Immature natural killer cell (primary cell): ENCODE results near the gene TNFRSF1A. TPM values are rescaled to one million over a fixed set of nuclear protein-coding genes. Genes with fewer than 3 reads are reported as not detected.

Experiments used
- DNase-seq, 3 donors: peaks; one replicate each; pipeline ENCODE4 v3.0.0; 2022; ENCODE audit warnings: mixed read lengths in 1 of 3
- H3K27ac Mint-ChIP-seq, 6 donors: one replicate each; pipeline ENCODE4 v1.8.0; 2020; ENCODE audit warnings: mixed read lengths in 6 of 6, mild to moderate bottlenecking in 5 of 6, inconsistent platforms in 4 of 6, moderate library complexity in 3 of 6
- H3K27me3 Mint-ChIP-seq, 3 donors: one replicate each; pipeline ENCODE4 v1.8.0; 2020 to 2021; ENCODE audit warnings: low read depth in 3 of 3, mild to moderate bottlenecking in 3 of 3, mixed read lengths in 3 of 3, moderate library complexity in 3 of 3, inconsistent platforms in 1 of 3
- H3K36me3 Mint-ChIP-seq, 3 donors: one replicate each; pipeline ENCODE4 v1.8.0; 2020; ENCODE audit warnings: mixed read lengths in 3 of 3, inconsistent platforms in 2 of 3, mild to moderate bottlenecking in 2 of 3
- H3K4me1 Mint-ChIP-seq, 2 donors: one replicate each; pipeline ENCODE4 v1.8.0; 2020; ENCODE audit warnings: inconsistent platforms in 2 of 2, mild to moderate bottlenecking in 2 of 2, mixed read lengths in 2 of 2, moderate library complexity in 1 of 2
- H3K4me3 Mint-ChIP-seq, 5 donors: one replicate each; pipeline ENCODE4 v1.8.0; 2020; ENCODE audit warnings: mild to moderate bottlenecking in 5 of 5, mixed read lengths in 5 of 5, inconsistent platforms in 3 of 5, moderate library complexity in 3 of 5
- H3K9me3 Mint-ChIP-seq, 6 donors: one replicate each; pipeline ENCODE4 v1.8.0; 2020; ENCODE audit warnings: mild to moderate bottlenecking in 6 of 6, mixed read lengths in 6 of 6, inconsistent platforms in 4 of 6, moderate library complexity in 3 of 6
- polyA plus RNA-seq, 3 donors: library from polyadenylated mRNA; unstranded; fragments of 300-500 nt; fragmentation: Illumina TruSeq; gene quantifications; one replicate each; pipeline ENCODE4 v1.2.3, GENCODE V29; 2021

TNFRSF1A gene
- polyA plus RNA-seq, 3 donors from 2014 or later = 37.7 to 89.0 (median 67.0) TPM

DNA sequence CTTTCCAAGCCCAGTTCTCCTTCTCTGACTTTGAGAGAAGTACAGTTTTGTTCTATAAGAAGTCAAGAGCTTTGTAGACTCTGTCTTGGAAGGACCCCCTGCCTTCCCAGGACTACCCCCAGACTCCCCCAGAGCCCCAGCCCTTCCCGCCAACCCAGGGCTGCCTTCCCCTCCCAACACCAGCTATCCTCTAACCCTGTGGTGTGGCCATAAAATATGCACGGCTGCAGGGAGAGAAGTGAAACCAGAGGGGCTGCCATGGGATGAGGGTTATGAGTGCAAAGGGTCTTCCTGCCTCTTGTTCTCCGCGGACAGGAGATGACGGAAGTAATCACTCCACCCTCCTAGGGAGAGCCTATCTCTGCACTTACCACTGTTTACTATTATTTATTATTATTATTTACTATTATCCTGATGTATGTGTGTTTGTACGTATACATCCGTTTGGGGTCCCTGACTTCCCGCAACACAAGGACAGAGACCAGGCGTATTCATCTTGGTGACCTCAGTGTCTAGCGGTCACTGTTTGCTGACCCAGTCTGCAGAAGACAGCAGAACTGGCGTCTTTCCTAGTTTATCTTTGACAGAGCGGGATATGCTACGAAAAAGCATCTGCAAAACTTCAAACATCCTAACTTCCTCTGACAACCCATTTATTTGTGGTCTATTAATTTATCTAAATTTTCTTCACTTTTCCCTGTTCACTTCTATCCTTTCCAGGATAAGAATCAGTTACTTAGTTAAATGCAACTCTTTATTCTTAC lies 37.0 kb upstream of the TNFRSF1A start:
- H3K36me3 Mint-ChIP-seq = no peaks in the 10 kb centered on the region
- no peak overlapping the region for H3K4me3 Mint-ChIP-seq
- no peak for DNase-seq
- peaks cover 23 to 31% of the 10 kb centered on the region in 2 donors for H3K4me1 Mint-ChIP-seq
- H3K27ac Mint-ChIP-seq = no peak overlapping the region
- H3K27me3 Mint-ChIP-seq = peaks cover 0 to 4% (median 3%) of the 10 kb centered on the region in 3 donors
- H3K9me3 Mint-ChIP-seq = no peaks in the 10 kb centered on the region

DNA sequence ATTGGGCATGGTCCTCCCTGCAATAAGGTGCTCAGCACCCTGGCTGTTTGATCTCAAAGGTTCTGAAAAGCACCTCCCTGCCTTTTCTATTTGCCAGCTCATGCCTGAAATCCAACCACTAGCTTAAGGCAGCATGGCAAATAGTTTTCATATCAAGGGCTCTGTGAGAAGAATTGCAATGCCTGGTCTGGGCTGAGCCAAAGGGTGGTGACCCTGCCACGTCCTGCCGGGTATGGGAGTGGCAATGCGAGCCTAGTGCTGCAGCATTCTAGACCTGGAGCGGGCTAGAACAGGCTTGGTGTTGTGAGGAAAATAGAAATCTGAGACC lies 35.8 kb upstream of the TNFRSF1A start:
- Mint-ChIP-seq H3K4me1 (peaks cover 23 to 32% of the 10 kb centered on the region in 2 donors), H3K4me3 (peak overlapping the region in 4 of 5 donors; percentile 21 to 71 (median 38)), H3K27ac (no peak overlapping the region), H3K9me3 (no peaks in the 10 kb centered on the region), H3K27me3 (peaks cover 0 to 5% (median 0%) of the 10 kb centered on the region in 3 donors), H3K36me3 (no peaks in the 10 kb centered on the region)
- no peak for DNase-seq

- Mint-ChIP-seq H3K4me3 (peak overlapping the region; percentile 38 to 71 (median 50)), H3K36me3 (no peaks in the 10 kb centered on the region), H3K9me3 (no peaks in the 10 kb centered on the region), H3K27me3 (peaks cover 0 to 5% (median 0%) of the 10 kb centered on the region in 3 donors), H3K27ac (peak overlapping the region in 4 of 6 donors; percentile 25 to 46 (median 40)), H3K4me1 (peaks cover 23 to 37% of the 10 kb centered on the region in 2 donors)
- peak; percentile 7 to 19 (median 12) for DNase-seq
These were observed 35.2 kb upstream of the TNFRSF1A start for GRCh38 chr12:6376870-6377666.

- Mint-ChIP-seq H3K27ac (peak overlapping the region in 4 of 6 donors; percentile 25 to 85 (median 40)), H3K36me3 (no peaks in the 10 kb centered on the region), H3K4me3 (peak overlapping the region; percentile 38 to 71 (median 50)), H3K4me1 (peaks cover 23 to 38% of the 10 kb centered on the region in 2 donors), H3K27me3 (peaks cover 0 to 4% (median 0%) of the 10 kb centered on the region in 3 donors), H3K9me3 (no peaks in the 10 kb centered on the region)
- DNase-seq = no peak
These were observed 34.4 kb upstream of the TNFRSF1A start for GRCh38 chr12:6376079-6376869.

- Mint-ChIP-seq H3K4me3 (peak within 1 kb of the TSS in 4 of 5 donors; percentile 38 to 71 (median 56)), H3K27ac (peak within 1 kb of the TSS; percentile 17 to 85 (median 40)), H3K4me1 (peaks cover 23 to 40% of the 10 kb centered on the region in 2 donors), H3K27me3 (peaks cover 0 to 4% (median 0%) of the 10 kb centered on the region in 3 donors), H3K36me3 (no peaks in the 10 kb centered on the region), H3K9me3 (no peaks in the 10 kb centered on the region)
- no peak for DNase-seq
These were observed 33.6 kb upstream of the TNFRSF1A start, which contains the start of gene SCNN1A for GRCh38 chr12:6375269-6376078. TSS of gene SCNN1A (minus strand) at chr12:6375563. CDS start at chr12:6374783, 780 bp downstream.

- no peaks in the 10 kb centered on the region for H3K36me3 Mint-ChIP-seq
- H3K27ac Mint-ChIP-seq = peak overlapping the region in 1 of 6 donors; percentile 17
- peaks cover 23 to 40% of the 10 kb centered on the region in 2 donors for H3K4me1 Mint-ChIP-seq
These were observed 32.9 kb upstream of the TNFRSF1A start for GRCh38 chr12:6374786-6375160.

DNA sequence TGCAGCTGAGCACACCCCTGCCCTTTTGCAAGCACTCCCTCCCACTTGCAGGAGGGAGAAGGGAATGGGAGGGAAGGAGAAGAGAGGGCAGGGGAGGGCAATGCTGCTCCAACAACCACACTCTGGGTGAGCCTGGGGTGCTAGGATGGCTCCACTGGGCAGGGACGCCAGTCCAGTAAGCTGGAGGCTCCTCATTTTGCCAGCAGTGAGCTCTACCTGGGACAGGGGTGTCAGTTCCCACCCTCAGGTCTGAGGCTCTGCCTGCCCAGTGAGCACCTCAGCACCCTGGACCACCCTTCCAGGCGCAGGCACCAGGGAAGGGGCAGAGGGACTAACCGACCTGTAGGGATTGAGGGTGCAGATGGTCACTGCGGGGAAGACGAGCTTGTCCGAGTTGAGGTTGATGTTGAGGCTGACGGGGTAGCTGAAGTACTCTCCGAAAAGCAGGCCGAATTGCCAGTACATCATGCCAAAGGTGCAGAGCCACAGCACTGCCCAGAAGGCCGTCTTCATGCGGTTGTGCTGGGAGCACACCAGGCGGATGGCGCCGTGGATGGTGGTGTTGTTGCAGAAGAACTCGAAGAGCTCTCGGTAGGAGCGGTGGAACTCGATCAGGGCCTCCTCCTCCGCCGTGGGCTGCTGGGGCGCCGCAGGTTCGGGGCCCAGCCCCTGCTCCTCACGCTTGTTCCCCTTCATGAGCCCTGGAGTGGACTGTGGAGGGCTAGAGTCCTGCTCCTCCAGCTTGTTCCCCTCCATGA lies 32.3 kb upstream of the TNFRSF1A start:
- peaks cover 23 to 41% of the 10 kb centered on the region in 2 donors for H3K4me1 Mint-ChIP-seq
- no peak for DNase-seq
- no peaks in the 10 kb centered on the region for H3K9me3 Mint-ChIP-seq
- H3K36me3 Mint-ChIP-seq = no peaks in the 10 kb centered on the region
- H3K27ac Mint-ChIP-seq = no peak overlapping the region
- H3K27me3 Mint-ChIP-seq = peaks cover 0 to 4% (median 0%) of the 10 kb centered on the region in 3 donors
- no peak overlapping the region for H3K4me3 Mint-ChIP-seq

More at GRCh38 chr12:6374786-6375160, 32.9 kb upstream of the TNFRSF1A start:
- H3K4me3 Mint-ChIP-seq = no peak overlapping the region
- no peaks in the 10 kb centered on the region for H3K9me3 Mint-ChIP-seq
- H3K27me3 Mint-ChIP-seq = peaks cover 0 to 4% (median 0%) of the 10 kb centered on the region in 3 donors
- no peak for DNase-seq

DNA sequence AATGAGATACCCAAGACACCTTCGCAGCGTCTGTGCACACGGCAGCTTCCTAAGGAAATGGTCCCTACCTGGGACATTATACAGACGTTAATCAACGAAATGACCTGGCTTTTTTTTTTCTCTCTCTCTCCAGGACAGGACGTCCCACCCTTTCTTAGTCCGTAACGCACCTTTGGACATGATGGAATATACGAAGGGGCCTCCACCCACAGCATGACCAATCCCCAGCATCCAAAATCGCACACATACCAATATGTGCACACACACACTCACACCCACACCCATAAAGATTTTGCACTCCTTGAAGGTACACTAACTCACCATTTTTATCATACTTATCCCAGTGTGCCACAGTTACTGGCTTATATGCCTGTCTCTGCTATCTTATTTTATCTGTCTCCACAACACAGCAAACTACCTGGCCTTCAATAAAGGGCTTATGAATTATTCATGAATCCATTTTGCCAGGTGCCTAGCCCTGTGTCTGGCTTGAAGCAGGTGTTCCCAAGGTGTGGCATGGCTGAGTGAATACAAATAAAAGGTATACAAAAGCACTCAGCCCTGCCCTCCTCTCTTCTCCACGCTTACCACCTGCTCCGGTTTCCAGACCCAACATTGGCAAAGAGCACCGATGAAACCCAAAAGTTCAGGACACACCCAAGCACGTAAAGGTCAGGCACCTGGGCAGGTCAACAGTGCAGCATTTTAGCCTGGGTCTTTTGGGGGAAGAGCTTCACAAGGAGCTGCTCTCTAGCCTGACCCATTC lies 31.3 kb upstream of the TNFRSF1A start:
- Mint-ChIP-seq H3K4me3 (no peak overlapping the region), H3K4me1 (peaks cover 32 to 51% of the 10 kb centered on the region in 2 donors), H3K27me3 (peaks cover 0 to 3% (median 0%) of the 10 kb centered on the region in 3 donors), H3K36me3 (no peaks in the 10 kb centered on the region), H3K9me3 (no peaks in the 10 kb centered on the region), H3K27ac (peak overlapping the region in 2 of 6 donors; percentile 7 to 19)
- DNase-seq = no peak

- H3K4me1 Mint-ChIP-seq = peaks cover 35 to 55% of the 10 kb centered on the region in 2 donors
- H3K27me3 Mint-ChIP-seq = peaks cover 0 to 1% (median 0%) of the 10 kb centered on the region in 3 donors
- no peak for DNase-seq
- no peak overlapping the region for H3K4me3 Mint-ChIP-seq
- H3K36me3 Mint-ChIP-seq = no peaks in the 10 kb centered on the region
- H3K9me3 Mint-ChIP-seq = no peaks in the 10 kb centered on the region
- peak overlapping the region in 2 of 6 donors; percentile 57 to 79 for H3K27ac Mint-ChIP-seq
These were observed 30.6 kb upstream of the TNFRSF1A start for GRCh38 chr12:6372403-6373003.

DNA sequence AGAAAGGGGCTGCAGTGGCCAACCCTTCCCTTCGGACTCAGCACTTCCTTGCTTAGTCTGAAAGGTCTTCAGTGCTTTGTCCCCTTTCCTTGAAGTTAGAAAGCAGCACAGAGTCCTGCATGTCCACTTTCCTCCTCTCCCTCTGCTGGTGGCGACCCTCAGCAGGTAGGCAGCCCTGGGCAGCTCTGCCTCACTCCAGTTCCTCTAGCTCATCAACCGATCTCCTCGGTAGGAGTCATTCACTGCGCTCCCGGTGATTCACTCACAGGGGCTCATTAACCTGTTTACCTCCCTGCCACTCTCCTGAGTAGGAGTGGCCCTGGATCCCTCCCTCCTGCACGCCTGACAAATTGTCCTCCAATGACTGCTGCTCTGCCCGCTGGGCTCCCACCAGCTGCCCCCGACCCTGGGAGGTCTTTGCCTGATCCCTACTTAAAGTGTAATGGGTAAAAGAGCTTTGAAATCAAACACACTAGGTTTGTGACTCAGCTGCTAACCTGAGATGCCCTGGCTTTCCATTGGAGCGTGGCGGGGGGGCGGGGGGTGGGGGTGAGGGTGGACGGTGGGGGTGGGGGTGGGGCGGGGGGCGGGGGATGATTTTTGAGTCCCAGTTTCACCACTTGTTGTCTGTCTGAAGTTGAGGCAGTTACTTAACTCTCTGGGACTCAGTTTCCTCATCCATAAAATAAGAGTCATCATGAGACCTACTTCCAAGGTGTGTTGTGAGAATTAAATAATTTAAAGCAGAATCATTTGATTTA lies 29.3 kb upstream of the TNFRSF1A start:
- peaks cover 29 to 47% of the 10 kb centered on the region in 2 donors for H3K4me1 Mint-ChIP-seq

DNA sequence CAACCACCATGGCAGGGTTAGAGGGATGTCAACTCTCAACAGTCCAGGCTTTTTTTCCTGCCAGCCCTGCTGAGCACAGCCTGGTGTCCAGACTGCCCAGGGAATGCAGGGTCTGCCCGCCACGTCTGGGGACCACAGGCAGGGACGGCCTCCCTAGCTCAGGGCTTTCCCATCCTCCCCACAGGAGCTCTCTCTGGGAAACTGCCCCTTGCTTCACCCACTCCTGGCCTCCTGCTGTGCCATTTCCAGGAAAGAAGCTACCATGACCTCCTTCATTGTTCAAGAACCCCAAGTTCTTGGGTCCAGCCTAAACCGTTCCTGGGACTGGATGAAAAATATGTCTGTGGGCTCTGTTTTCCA lies 28.7 kb upstream of the TNFRSF1A start:
- H3K4me1 Mint-ChIP-seq = peaks cover 23 to 42% of the 10 kb centered on the region in 2 donors
- no peak overlapping the region for H3K4me3 Mint-ChIP-seq
- no peak for DNase-seq
- peaks cover 0 to 1% (median 0%) of the 10 kb centered on the region in 3 donors for H3K27me3 Mint-ChIP-seq
- H3K9me3 Mint-ChIP-seq = no peaks in the 10 kb centered on the region
- peak overlapping the region in 3 of 6 donors; percentile 36 to 55 (median 49) for H3K27ac Mint-ChIP-seq
- no peaks in the 10 kb centered on the region for H3K36me3 Mint-ChIP-seq

More for the DNA sequence above, 29.3 kb upstream of the TNFRSF1A start:
- peaks cover 0 to 1% (median 0%) of the 10 kb centered on the region in 3 donors for H3K27me3 Mint-ChIP-seq
- peak overlapping the region in 3 of 6 donors; percentile 36 to 57 (median 55) for H3K27ac Mint-ChIP-seq
- no peak overlapping the region for H3K4me3 Mint-ChIP-seq
- no peak for DNase-seq
- H3K9me3 Mint-ChIP-seq = no peaks in the 10 kb centered on the region
- H3K36me3 Mint-ChIP-seq = no peaks in the 10 kb centered on the region
